PC-9 (cell line): ENCODE results near the gene GNAL. TPM values are rescaled to one million over a fixed set of nuclear protein-coding genes. Genes with fewer than 3 reads are reported as not detected.

Source experiments
- BruUV-seq: library from RNA; stranded (reverse); fragments of 400-500 nt; replicated peaks from 2 replicates; lab custom pipeline; 2021; lab: Mats Ljungman, UMichigan
- CTCF ChIA-PET: fragments of 300-600 bp; sonication (Branson Sonifier 250); formaldehyde crosslinking; loops from one replicate; lab custom pipeline; 2022; ENCODE audit warnings: antibody characterized with exemption; lab: Charles Lee
- POLR2A ChIA-PET: fragments of 300-600 bp; sonication (Branson Sonifier 250); formaldehyde crosslinking; loops from one replicate; lab custom pipeline; 2022; ENCODE audit warnings: antibody characterized with exemption; ENCODE audit not compliant: unreplicated experiment; lab: Charles Lee
- DNase-seq, 2 experiments: peaks; one replicate each; pipeline versions ENCODE4 v3.0.0 to v3.0.0-alpha.2; 2015 to 2022; ENCODE audit warnings: mixed read lengths in 1 of 2
- H2AFZ ChIP-seq: fragments of 200-600 bp; sonication (generic); 2 replicates; pipeline ENCODE4 v1.8.1; 2017; ENCODE audit warnings: antibody characterized with exemption
- H3F3A ChIP-seq: fragments of 200-600 bp; sonication (generic); 2 replicates; pipeline ENCODE4 v1.8.1; 2017; ENCODE audit warnings: antibody characterized with exemption, mild to moderate bottlenecking, low read depth; ENCODE audit not compliant: insufficient read depth
- H3K27ac ChIP-seq: fragments of 200-600 bp; sonication (generic); 2 replicates; pipeline ENCODE4 v1.6.1; 2016; ENCODE audit warnings: mixed run types
- H3K27me3 ChIP-seq: fragments of 200-600 bp; sonication (generic); 2 replicates; pipeline ENCODE4 v1.6.1; 2016; ENCODE audit warnings: low read depth, mixed run types; ENCODE audit not compliant: insufficient read depth
- H3K36me3 ChIP-seq: fragments of 200-600 bp; sonication (generic); 2 replicates; pipeline ENCODE4 v1.6.1; 2016; ENCODE audit warnings: low read depth, mixed run types
- H3K4me1 ChIP-seq: fragments of 200-600 bp; sonication (generic); replicated peaks from 2 replicates; pipeline ENCODE4 v1.6.1; 2016; ENCODE audit warnings: mixed run types; ENCODE audit not compliant: insufficient read depth
- H3K4me2 ChIP-seq: fragments of 200-600 bp; sonication (generic); 2 replicates; pipeline ENCODE4 v1.6.1; 2017; ENCODE audit warnings: mixed run types
- H3K4me3 ChIP-seq: fragments of 200-600 bp; sonication (generic); 2 replicates; pipeline ENCODE4 v1.6.1; 2016; ENCODE audit warnings: mixed run types
- H3K79me2 ChIP-seq: fragments of 200-600 bp; sonication (generic); 2 replicates; pipeline ENCODE4 v1.6.1; 2017; ENCODE audit warnings: low read depth, mixed run types
- H3K9me2 ChIP-seq: fragments of 200-600 bp; sonication (generic); 2 replicates; pipeline ENCODE4 v1.8.1; 2017; ENCODE audit warnings: mild to moderate bottlenecking; ENCODE audit not compliant: insufficient read depth
- H3K9me3 ChIP-seq: fragments of 200-600 bp; sonication (generic); 2 replicates; pipeline ENCODE4 v1.8.1; 2016; ENCODE audit warnings: low read depth; ENCODE audit not compliant: insufficient read depth
- H4K20me1 ChIP-seq: fragments of 200-600 bp; sonication (generic); 2 replicates; pipeline ENCODE4 v1.8.1; 2017; ENCODE audit not compliant: insufficient read depth
- CTCF ChIP-seq: fragments of 200-600 bp; sonication (generic); conservative IDR thresholded peaks from 2 replicates; pipeline ENCODE4 v1.6.1; 2017; ENCODE audit warnings: mixed run types, antibody characterized with exemption, mild to moderate bottlenecking, moderate library complexity
- EZH2 ChIP-seq: fragments of 200-600 bp; sonication (generic); IDR thresholded peaks from 2 replicates; pipeline ENCODE4 v1.8.0; 2017; ENCODE audit warnings: antibody characterized with exemption, low read depth
- intact Hi-C: fragments of 100-400 bp; cut with micrococcal nuclease; formaldehyde crosslinking; loops from one replicate; pipeline ENCODE4 v1.10.0; 2022; ENCODE audit not compliant: unreplicated experiment
- total RNA-seq: library from RNA; stranded (reverse); gene quantifications from 2 replicates; pipeline ENCODE4 v1.2.3, GENCODE V29; 2021

The GNAL gene
- total RNA-seq, 1 experiment from 2014 or later, result 3.3 TPM

- Histone ChIP-seq H3K36me3 (no peaks in the 10 kb centered on the region), H3K9me3 (no peaks in the 10 kb centered on the region), H3K9me2 (no peaks in the 10 kb centered on the region), H3K27me3 (peaks cover 76% of the 10 kb centered on the region), H3K79me2 (no peaks in the 10 kb centered on the region), H3K27ac (no peak overlapping the region), H3F3A (no peaks in the 10 kb centered on the region), H2AFZ (no peak overlapping the region), H4K20me1 (no peaks in the 10 kb centered on the region), H3K4me2 (no peak overlapping the region), H3K4me1 (no peaks in the 10 kb centered on the region), H3K4me3 (no peak overlapping the region)
- no TSS peak for BruUV-seq
- TF ChIP-seq CTCF, result no peak
- TF ChIP-seq EZH2, result no peak
- intact Hi-C loops, result no loop called here
- CTCF ChIA-PET, result no interaction called here
- DNase-seq, result no peak
- POLR2A ChIA-PET, result no interaction called here
These were observed 6.7 kb downstream of the GNAL start for GRCh38 chr18:11695736-11696135.

GRCh38 chr18:11696451-11696850 is 7.4 kb downstream of the GNAL start:
- intact Hi-C loops, result no loop called here
- H3K27ac ChIP-seq, result no peak overlapping the region
- POLR2A ChIA-PET, result no interaction called here

GRCh38 chr18:11700876-11701275 is 11.8 kb downstream of the GNAL start:
- H4K20me1 ChIP-seq, result no peaks in the 10 kb centered on the region
- peaks cover 92% of the 10 kb centered on the region for H3K27me3 ChIP-seq
- no peak overlapping the region for H2AFZ ChIP-seq
- H3K4me3 ChIP-seq, result no peak overlapping the region
- DNase-seq, result no peak
- no peaks in the 10 kb centered on the region for H3K79me2 ChIP-seq
- POLR2A ChIA-PET, result no interaction called here
- H3K27ac ChIP-seq, result no peak overlapping the region
- TF ChIP-seq CTCF, result no peak
- TF ChIP-seq EZH2, result no peak
- no peaks in the 10 kb centered on the region for H3F3A ChIP-seq
- no peaks in the 10 kb centered on the region for H3K9me3 ChIP-seq
- H3K4me2 ChIP-seq, result no peak overlapping the region
- H3K9me2 ChIP-seq, result no peaks in the 10 kb centered on the region
- no peaks in the 10 kb centered on the region for H3K36me3 ChIP-seq
- intact Hi-C loops, result no loop called here
- no peaks in the 10 kb centered on the region for H3K4me1 ChIP-seq
- BruUV-seq, result no TSS peak
- CTCF ChIA-PET, result no interaction called here

More at GRCh38 chr18:11696451-11696850, 7.4 kb downstream of the GNAL start:
- no peaks in the 10 kb centered on the region for H4K20me1 ChIP-seq
- no peaks in the 10 kb centered on the region for H3K79me2 ChIP-seq
- no peak for TF ChIP-seq EZH2
- TF ChIP-seq CTCF, result no peak
- peaks cover 83% of the 10 kb centered on the region for H3K27me3 ChIP-seq
- no peak overlapping the region for H3K4me2 ChIP-seq
- H3K36me3 ChIP-seq, result no peaks in the 10 kb centered on the region
- no peak overlapping the region for H2AFZ ChIP-seq
- H3K9me2 ChIP-seq, result no peaks in the 10 kb centered on the region
- no peak for DNase-seq
- CTCF ChIA-PET, result no interaction called here
- no peaks in the 10 kb centered on the region for H3F3A ChIP-seq
- BruUV-seq, result no TSS peak
- no peak overlapping the region for H3K4me3 ChIP-seq
- no peaks in the 10 kb centered on the region for H3K4me1 ChIP-seq
- H3K9me3 ChIP-seq, result no peaks in the 10 kb centered on the region
